MM.1S (cell line): ENCODE data around the gene MPND.

Experiments
- CTCF ChIP-seq: fragments of 300-600 bp; sonication (generic); IDR thresholded peaks from 2 replicates; pipeline ENCODE4 v1.5.1; 2016; ENCODE audit warnings: antibody characterized with exemption, low read length, mixed read lengths
- EZH2 ChIP-seq: fragments of 300-600 bp; sonication (generic); optimal IDR thresholded peaks from 2 replicates; pipeline ENCODE3; 2017; ENCODE audit warnings: low read depth, mild to moderate bottlenecking, antibody characterized with exemption, low read length, mixed read lengths

GRCh38 chr19:4391306-4391693 lies 47.9 kb downstream of the MPND start:
- TF ChIP-seq CTCF (no peak), EZH2 (no peak)
